Activated CD4-positive, CD25-positive, alpha-beta regulatory T cell treated with anti-CD3 and anti-CD28 coated beads, Interleukin-2, amount 50 U/mL, for 24 hours (primary cell): Measurements from ENCODE around the gene RPP40.
"Not testable (repeated sequence)": the region's sequence is repeated elsewhere in the genome, so short reads cannot be mapped to it uniquely, and the experiment has no call there.

Experiments used
- ATAC-seq, 2 donors: fragments of 150-1000 bp; cut with Tn5 transposase; one replicate each; pipeline ENCODE4 v1.10.0; 2021; ENCODE audit warnings: mild to moderate bottlenecking in 1 of 2, moderate library complexity in 1 of 2

RPP40 gene

GRCh38 chr6:5014072-5014561 lies 10.3 kb upstream of the RPP40 start:
- no peak for ATAC-seq

DNA sequence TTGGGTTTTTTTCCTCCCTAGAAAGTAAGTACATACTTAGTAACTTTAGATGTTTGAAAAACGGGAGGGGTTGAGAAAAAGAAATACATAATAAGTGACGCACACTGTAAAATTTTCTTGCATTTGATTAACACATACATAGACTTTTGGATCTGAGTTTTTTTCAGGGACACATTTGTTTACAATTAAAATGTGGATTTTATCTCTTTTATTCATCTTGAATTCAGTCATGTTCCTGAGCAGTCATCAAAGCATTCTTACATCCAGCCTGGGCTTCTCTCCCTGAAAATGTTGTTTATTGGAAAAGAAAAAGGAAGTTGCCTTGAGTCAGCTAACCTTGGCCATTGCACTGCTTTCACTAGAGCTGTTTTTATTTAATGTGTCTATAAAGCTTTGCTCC lies 8.7 kb upstream of the RPP40 start:
- ATAC-seq = no peak

- no peak for ATAC-seq
Measured at GRCh38 chr6:5011346-5011745, 7.5 kb upstream of the RPP40 start.

- ATAC-seq = no peak
Measured at GRCh38 chr6:5007531-5007930, 3.7 kb upstream of the RPP40 start.

- ATAC-seq = no peak
Measured at GRCh38 chr6:5006222-5006621, 2.4 kb upstream of the RPP40 start.

DNA sequence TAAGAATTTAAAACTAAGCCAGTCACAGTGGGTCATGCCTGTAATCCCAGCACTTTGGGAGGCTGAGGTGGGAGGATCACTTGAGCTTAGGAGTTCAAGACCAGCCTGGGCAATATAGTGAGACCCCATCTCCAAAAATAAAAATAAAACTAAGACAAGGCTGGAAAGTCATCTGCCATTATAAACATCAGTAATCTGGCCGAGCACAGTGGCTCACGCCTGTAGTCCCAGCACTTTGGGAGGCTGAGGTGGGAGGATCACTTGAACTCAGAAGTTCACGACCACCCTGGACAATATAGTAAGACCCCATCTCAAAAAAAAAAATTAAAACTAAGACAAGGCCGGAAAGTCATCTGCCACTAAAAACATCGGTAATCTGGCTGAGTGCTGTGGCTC lies 1.2 kb upstream of the RPP40 start:
- not testable (repeated sequence) for ATAC-seq

- no peak for ATAC-seq
Measured at GRCh38 chr6:5004373-5005037, 668 bp upstream of the RPP40 start.

GRCh38 chr6:4999586-4999985 lies 4.3 kb downstream of the RPP40 start:
- ATAC-seq = no peak

DNA sequence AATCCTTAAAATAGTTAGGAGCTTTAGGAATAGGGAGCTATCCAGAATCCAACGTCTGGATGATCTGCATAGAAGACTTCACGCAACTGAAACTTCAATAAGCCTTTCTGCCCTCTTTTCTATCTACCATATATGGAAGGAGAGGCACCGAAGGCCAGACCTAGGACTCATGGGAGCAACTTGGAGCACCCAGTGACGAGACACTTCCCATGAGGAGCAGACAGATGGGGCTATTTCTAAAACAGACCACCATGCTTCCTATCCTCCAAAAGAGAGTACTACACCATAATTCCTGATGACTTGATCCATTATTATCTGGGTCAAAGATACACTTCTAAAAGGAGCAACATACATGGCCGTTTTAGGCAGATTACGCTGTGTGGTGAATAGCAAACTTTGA lies 6.0 kb downstream of the RPP40 start:
- ATAC-seq = no peak

DNA sequence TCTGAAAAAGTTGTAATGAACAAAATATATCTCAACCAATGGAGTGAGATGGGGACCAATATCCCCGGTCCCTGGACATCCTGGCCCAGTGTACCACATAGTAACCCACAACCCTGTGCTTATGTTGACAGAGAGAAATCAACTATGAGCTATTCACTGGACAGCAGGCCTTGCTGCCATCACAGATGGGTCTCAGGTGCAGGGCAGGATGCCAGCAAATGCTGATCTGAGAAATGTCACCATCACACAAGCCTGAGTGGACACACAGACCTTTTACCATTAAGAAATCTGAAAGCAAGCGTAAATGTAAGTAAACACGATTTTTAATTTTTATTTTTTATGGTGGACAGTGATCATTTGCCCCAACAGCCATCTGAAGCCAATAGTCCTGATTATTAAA lies 9.1 kb downstream of the RPP40 start:
- ATAC-seq = no peak

DNA sequence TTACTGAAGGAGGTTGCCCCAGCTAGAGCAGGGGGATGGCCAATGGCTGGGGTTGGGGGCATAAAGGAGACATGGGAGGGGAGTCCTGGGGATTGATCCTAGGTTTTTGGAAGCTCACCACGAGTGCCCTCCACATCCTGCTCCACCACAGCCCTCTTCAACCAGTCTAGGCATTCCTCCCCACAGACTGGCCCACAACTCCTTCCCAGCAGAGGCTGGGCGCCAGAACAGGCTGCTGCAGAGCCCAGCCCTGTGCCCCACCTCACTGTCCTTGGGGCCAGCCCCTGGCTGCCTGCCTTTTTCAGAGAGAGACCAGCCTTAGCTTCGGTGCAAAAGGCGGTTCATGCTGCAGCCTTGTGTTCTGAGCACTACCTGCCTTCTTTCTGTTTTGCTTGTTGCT lies 16.4 kb downstream of the RPP40 start:
- ATAC-seq = no peak

- no peak for ATAC-seq
Measured at GRCh38 chr6:4986999-4987398, 16.8 kb downstream of the RPP40 start.

DNA sequence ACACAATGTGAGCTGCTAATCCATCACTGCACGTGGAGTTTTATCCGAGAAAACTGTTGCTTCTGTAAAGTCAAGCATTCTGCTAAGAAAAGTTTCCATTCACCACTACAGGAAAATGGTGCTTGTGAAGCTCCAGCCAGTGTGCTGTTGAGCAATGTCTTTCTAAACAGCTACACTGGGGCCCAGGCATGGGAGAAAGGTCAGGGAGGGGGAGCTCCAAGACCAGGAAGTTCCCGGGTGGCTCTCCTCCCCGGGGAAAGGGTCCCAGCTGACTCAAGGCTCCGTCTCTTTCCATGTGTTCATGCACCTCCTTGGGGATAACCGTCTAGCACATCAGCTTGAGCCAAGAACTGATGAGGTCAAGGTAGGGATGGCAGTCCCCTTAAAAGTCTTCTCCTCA lies 20.5 kb downstream of the RPP40 start:
- ATAC-seq = no peak

GRCh38 chr6:4981761-4982160 lies 22.1 kb downstream of the RPP40 start:
- ATAC-seq = no peak

GRCh38 chr6:4979426-4979825 lies 24.4 kb downstream of the RPP40 start:
- no peak for ATAC-seq

DNA sequence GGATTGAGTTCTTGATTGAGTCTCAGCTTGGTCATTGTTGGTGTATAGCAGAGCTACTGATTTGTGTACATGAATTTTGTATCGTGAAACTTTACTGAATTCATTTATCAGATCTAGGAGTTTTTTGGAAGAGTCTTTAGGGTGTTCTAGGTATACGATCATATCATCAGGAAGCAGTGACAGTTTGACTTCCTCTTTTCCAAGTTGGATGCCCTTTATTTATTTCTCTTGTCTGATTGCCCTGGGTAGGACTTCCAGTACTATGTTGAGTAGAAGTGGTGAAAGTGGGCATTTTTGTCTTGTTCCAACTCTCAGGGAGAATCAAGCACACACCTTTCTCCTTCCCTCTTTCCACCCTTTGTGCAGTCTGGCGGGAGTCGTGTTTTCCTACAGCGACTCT lies 26.4 kb downstream of the RPP40 start:
- no peak for ATAC-seq

- ATAC-seq = no peak
Measured at GRCh38 chr6:4975506-4975905, 28.3 kb downstream of the RPP40 start.

DNA sequence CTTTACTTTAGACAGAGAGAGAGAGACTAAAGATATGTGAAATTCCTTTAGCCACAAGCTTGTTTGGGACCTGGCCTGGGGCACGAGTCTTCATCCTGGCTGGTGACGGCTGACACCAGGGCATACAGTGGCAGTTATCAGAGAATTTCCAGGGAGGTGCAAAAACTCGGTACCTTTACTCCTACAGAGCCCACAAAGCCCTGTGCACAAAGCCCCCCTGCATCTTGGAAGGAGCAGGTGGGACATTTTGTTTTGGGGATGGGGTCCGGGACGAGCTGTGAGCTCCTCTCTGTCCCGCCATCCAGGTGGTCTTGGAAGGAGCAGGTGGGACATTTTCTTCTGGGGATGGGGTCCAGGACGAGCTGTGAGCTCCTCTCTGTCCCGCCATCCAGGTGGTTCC lies 28.9 kb downstream of the RPP40 start:
- ATAC-seq = no peak

GRCh38 chr6:4973982-4974745 lies 29.7 kb downstream of the RPP40 start:
- no peak for ATAC-seq

DNA sequence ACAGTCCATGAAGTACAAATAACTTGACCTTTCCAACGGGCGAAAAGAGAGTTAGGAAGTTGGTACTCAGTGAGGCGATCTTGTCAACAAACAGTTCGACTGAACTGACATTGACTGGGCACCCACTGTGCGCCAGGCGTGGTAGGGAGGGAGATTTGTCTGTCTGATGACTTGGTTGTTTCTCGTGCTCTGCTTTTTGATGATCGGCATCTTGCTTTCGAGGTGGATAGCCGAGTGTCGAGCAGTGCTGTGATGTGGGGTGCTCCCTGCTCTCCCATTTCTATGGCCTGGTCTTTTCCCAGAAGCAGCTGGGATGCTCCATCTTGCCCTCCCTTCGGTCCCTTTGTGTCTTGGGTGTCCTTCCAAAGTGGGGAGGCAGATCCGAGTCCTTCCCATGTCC lies 30.4 kb downstream of the RPP40 start:
- ATAC-seq = no peak

GRCh38 chr6:4972438-4972837 lies 31.4 kb downstream of the RPP40 start:
- ATAC-seq = no peak

DNA sequence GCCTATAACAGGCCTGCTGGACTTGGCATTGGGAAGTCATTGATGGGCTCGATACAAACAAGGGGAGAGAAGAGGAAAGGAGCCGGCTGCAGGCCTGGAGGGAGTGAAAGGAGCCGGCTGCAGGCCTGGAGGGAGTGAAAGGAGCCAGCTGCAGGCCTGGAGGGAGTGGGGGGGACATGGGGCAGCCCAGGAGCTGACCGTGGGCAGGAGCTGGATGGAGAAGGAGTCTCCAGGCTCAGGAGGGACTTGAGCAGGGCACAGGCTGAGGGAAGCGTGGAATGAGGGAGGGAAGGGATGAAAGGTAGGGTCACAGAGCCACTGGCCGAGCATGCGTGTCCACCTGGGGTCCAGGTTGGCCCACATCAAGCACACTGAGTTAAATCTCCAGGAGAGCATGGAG lies 32.0 kb downstream of the RPP40 start:
- no peak for ATAC-seq

- ATAC-seq = no peak
Measured at GRCh38 chr6:4970739-4971395, 33.0 kb downstream of the RPP40 start.
